ENCODE data around the gene HEXD. TPM values are rescaled to one million over a fixed set of nuclear protein-coding genes. Genes with fewer than 3 reads are reported as not detected.
A peak's percentile ranks its signal among the peaks of the same experiment; 100 is the strongest.
"Not testable (repeated sequence)": the region's sequence is repeated elsewhere in the genome, so short reads cannot be mapped to it uniquely, and the experiment has no call there.

The HEXD gene
- total and polyA plus RNA-seq, 4 donors = 15.0 to 50.7 (median 27.1) TPM

DNA sequence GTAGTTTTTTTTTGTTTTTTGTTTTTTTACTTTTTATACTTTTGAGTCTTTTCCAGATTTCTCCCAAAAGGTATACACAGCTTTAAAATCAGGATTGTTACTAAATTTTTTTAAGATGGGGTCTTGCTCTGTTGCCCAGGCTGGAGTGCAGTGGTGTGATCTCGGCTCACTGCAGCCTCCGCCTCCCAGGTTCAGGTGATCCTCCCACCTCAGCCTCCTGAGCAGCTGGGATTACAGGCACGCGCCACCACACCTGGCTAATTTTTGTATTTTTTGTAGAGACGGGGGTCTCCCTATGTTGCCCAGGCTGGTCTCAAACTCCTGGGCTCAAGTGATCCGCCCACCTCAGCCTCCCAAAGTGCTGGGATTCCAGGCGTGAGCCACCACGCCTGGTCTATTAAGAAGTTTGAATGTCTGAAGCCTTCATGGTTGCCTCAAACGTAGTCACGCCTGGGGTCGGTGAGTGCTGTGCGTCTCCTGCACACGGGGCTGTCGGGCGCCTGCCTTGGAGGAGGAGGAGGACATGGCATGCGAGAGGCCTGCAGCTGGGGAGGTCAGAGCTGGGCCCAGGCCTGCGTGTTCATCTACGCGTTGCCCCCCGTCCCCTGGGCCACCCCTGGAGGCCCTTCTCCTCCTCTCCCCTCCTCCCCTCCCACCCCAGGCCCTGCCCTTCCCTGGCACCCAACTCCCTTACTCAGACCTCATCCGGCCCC, 35.8 kb upstream of the HEXD start:
- H3K4me1 ChIP-seq (ENCODE audit: control insufficient read depth, insufficient read depth, low read length) = peaks cover 43% of the 10 kb centered on the region
- peaks cover 10% of the 10 kb centered on the region for H3K27me3 ChIP-seq (ENCODE audit: control insufficient read depth, insufficient read depth, low read length)
- H3K27ac ChIP-seq (ENCODE audit: low read depth, low read length); H3K9me3 ChIP-seq (ENCODE audit: control insufficient read depth, insufficient read depth, low read length); H3K4me3 ChIP-seq (ENCODE audit: low read depth, low read length); DNase-seq (ENCODE audit: low read depth in 4 of 6, low spot score in 6 of 6): not testable (repeated sequence)
- H3K36me3 ChIP-seq (ENCODE audit: control insufficient read depth, insufficient read depth, low read length) = peaks cover 12% of the 10 kb centered on the region
- 87% methylated on average over 18 of the region's 21 CpGs for WGBS (ENCODE audit: insufficient coverage)

DNA sequence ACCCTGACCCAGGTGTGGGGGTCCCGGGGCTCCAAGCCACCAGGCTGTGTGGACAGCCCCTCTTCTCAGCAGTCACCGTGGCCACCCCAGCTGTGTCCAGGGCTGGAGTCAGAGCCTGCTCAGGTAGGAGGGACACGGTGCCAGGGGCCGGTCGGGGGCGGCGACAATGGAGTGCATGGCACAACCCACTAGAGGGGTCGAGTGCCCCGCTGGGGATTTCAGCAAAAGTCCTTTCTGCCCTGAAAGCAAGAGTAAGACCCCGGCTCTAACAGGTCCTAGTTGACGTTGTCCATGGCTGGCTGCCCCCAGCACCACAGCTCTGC, 35.3 kb upstream of the HEXD start:
- Histone ChIP-seq H3K9me3 (ENCODE audit: control insufficient read depth, insufficient read depth, low read length) (no peaks in the 10 kb centered on the region), H3K36me3 (ENCODE audit: control insufficient read depth, insufficient read depth, low read length) (peaks cover 13% of the 10 kb centered on the region), H3K4me3 (ENCODE audit: low read depth, low read length) (no peak overlapping the region), H3K27me3 (ENCODE audit: control insufficient read depth, insufficient read depth, low read length) (peaks cover 10% of the 10 kb centered on the region), H3K27ac (ENCODE audit: low read depth, low read length) (no peak overlapping the region), H3K4me1 (ENCODE audit: control insufficient read depth, insufficient read depth, low read length) (peaks cover 43% of the 10 kb centered on the region)
- no peak for DNase-seq (ENCODE audit: low read depth in 4 of 6, low spot score in 6 of 6)
- 83% methylated on average over 10 of the region's 11 CpGs for WGBS (ENCODE audit: insufficient coverage)

DNA sequence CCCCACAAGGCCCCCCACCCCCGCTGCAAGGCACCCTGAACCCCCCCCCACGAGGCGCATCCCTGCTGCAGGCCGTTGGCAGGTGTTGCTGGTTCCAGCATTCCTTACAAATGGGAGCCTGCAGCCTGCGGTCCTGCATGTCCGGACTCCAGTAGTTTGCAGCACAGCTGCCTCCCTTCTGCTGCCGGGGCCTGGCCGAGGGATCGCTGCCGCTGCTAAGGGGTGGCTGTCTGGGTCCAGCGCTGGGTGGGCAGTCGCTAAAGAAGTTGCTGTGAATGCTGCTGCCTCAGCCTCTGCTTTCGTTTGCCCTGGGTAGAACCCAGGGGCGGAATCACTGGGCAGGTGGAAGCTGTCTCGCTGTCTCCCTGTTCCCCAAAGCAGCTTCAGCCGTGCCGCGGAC, 34.7 kb upstream of the HEXD start:
- Histone ChIP-seq H3K4me1 (ENCODE audit: control insufficient read depth, insufficient read depth, low read length) (peaks cover 38% of the 10 kb centered on the region), H3K4me3 (ENCODE audit: low read depth, low read length) (no peak overlapping the region), H3K27me3 (ENCODE audit: control insufficient read depth, insufficient read depth, low read length) (peaks cover 10% of the 10 kb centered on the region), H3K36me3 (ENCODE audit: control insufficient read depth, insufficient read depth, low read length) (peaks cover 18% of the 10 kb centered on the region), H3K9me3 (ENCODE audit: control insufficient read depth, insufficient read depth, low read length) (no peaks in the 10 kb centered on the region), H3K27ac (ENCODE audit: low read depth, low read length) (no peak overlapping the region)
- 55% methylated on average over 13 of the region's 18 CpGs for WGBS (ENCODE audit: insufficient coverage)
- DNase-seq (ENCODE audit: low read depth in 4 of 6, low spot score in 6 of 6) = no peak

DNA sequence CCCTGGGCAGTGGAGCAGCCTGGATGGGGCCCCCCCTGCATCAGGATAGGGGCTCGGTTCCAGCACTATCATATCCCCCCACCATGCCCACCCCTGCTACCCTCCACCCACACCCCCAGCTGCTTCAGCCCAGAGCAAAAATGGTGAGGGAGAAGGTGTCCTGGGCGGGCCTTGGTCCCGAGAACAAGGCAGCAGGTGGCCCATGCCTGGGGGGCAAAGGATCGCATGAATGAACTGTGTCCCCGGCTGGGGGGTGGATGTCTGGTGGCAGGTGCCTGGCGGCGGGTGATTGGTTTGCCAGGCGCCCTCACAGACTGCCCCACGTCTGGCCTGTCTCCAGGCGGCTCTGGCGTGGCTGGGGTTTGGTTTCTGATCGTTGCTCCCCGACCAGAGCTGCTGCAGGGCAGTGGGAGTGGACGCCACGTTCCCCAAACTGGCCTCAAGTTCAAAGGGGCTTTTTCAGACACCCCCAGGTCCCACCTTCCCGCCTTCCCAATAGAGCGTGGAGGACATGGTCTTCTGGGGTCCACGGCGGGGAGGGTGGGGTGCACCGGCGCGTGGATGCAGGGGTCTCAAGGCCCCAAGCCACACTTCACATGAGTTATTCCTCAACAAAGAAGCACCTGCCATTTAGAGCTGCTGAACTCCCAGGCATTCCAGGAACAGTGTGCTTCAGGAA, 34.0 kb upstream of the HEXD start:
- Histone ChIP-seq H3K27ac (ENCODE audit: low read depth, low read length) (no peak overlapping the region), H3K27me3 (ENCODE audit: control insufficient read depth, insufficient read depth, low read length) (peaks cover 10% of the 10 kb centered on the region), H3K36me3 (ENCODE audit: control insufficient read depth, insufficient read depth, low read length) (peaks cover 24% of the 10 kb centered on the region), H3K9me3 (ENCODE audit: control insufficient read depth, insufficient read depth, low read length) (no peaks in the 10 kb centered on the region), H3K4me1 (ENCODE audit: control insufficient read depth, insufficient read depth, low read length) (peaks cover 35% of the 10 kb centered on the region), H3K4me3 (ENCODE audit: low read depth, low read length) (no peak overlapping the region)
- WGBS (ENCODE audit: insufficient coverage) = 39% methylated on average over 12 of the region's 22 CpGs
- no peak for DNase-seq (ENCODE audit: low read depth in 4 of 6, low spot score in 6 of 6)

DNA sequence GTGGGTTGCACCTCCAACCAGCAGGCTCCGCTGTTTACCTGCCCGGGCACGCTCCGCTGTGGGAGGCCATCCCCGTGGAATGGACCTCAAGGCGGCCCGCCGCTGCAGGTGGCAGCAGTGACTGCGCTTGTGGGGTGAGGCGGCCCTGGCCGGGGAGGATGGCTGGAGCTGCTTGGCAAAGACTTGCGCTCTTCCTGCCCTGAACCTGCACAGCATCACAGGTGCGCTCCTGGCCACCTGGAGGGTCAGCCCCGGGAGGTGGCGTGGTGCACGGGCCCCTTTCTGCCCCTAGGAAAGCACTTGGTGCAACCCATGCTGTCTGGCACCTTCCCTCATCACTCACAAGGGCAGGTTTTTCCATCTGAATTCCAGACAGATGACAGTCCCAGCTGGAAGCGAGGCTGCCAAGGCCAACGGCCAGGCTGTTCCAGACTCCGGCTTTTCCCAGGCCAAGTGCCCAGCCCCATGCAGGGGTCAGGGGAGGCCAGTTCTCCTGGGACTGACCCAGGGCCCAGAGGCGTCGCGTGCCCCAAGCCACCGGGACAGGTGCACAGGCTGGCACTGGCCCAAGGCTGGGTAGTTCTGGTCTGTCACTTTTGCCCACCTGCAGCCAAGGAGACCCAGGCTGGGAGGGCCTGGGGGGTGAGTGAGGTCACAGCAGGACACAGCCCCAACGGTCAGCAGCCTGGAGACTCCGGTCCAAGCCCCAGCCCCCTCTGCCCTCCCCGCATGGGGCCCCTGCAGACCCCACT, 33.2 kb upstream of the HEXD start:
- peaks cover 26% of the 10 kb centered on the region for H3K36me3 ChIP-seq (ENCODE audit: control insufficient read depth, insufficient read depth, low read length)
- no peak for DNase-seq (ENCODE audit: low read depth in 4 of 6, low spot score in 6 of 6)
- H3K27me3 ChIP-seq (ENCODE audit: control insufficient read depth, insufficient read depth, low read length) = peaks cover 8% of the 10 kb centered on the region
- no peak overlapping the region for H3K27ac ChIP-seq (ENCODE audit: low read depth, low read length)
- H3K4me3 ChIP-seq (ENCODE audit: low read depth, low read length) = no peak overlapping the region
- H3K9me3 ChIP-seq (ENCODE audit: control insufficient read depth, insufficient read depth, low read length) = no peaks in the 10 kb centered on the region
- peaks cover 30% of the 10 kb centered on the region for H3K4me1 ChIP-seq (ENCODE audit: control insufficient read depth, insufficient read depth, low read length)
- WGBS (ENCODE audit: insufficient coverage) = 55% methylated on average over 24 of the region's 26 CpGs

DNA sequence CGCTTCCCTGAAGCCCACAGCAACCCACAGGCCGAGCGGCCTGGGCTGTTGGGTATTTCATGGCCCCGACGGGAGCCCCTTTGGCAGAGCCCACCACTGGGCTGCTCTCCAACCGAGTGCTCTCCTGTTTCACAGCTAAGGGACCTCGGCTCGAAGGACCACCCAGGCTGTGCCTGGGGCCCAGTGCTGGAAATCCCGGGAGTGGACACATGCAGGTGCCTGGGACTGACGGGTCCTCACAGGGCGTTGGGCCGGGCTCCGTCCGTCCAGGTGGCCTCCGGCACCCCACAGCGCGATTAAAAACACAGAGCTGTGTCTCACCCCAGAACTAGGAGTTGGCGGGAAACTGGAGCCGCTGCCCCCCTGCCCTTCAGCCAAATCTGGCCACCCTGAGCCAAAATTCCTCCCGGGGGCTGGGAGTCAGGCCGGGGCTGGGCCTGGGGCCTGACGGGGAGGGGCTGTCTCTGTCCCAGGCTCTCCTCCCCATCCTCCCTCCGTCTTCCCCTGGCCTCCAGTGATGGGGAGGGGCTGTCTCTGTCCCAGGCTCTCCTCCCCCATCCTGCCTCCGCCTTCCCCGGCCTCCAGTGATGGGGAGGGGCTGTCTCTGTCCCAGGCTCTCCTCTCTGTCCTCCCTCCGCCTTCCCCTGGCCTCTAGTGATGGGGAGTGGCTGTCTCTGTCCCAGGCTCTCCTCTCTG, 32.4 kb upstream of the HEXD start:
- WGBS (ENCODE audit: insufficient coverage) = 17% methylated on average over 18 of the region's 26 CpGs
- H3K4me1 ChIP-seq (ENCODE audit: control insufficient read depth, insufficient read depth, low read length) = peaks cover 26% of the 10 kb centered on the region

DNA sequence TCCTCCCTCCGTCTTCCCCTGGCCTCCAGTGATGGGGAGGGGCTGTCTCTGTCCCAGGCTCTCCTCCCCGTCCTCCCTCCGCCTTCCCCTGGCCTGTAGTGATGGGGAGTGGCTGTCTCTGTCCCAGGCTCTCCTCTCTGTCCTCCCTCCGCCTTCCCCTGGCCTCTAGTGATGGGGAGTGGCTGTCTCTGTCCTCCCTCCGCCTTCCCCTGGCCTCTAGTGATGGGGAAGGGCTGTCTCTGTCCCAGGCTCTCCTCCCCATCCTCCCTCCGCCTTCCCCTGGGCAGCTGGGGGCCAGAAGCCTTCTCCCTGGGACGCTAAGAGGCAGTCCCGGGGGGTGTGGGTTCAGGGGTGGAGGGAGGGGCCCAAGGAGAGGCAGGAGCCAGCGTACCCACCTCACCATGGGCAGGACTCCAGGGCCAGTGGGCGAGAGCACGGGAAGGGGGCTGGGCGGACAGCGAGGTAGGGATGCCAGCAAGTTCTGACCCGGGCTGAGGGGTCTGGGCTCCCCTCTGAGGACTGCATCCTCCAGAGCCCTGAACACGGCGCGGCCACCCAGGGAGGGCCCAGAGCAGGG, 31.8 kb upstream of the HEXD start:
- peaks cover 2% of the 10 kb centered on the region for H3K27me3 ChIP-seq (ENCODE audit: control insufficient read depth, insufficient read depth, low read length)
- no peak for DNase-seq (ENCODE audit: low read depth in 4 of 6, low spot score in 6 of 6)
- no peaks in the 10 kb centered on the region for H3K9me3 ChIP-seq (ENCODE audit: control insufficient read depth, insufficient read depth, low read length)
- peaks cover 26% of the 10 kb centered on the region for H3K4me1 ChIP-seq (ENCODE audit: control insufficient read depth, insufficient read depth, low read length)
- peaks cover 40% of the 10 kb centered on the region for H3K36me3 ChIP-seq (ENCODE audit: control insufficient read depth, insufficient read depth, low read length)
- no peak overlapping the region for H3K4me3 ChIP-seq (ENCODE audit: low read depth, low read length)
- WGBS (ENCODE audit: insufficient coverage) = 52% methylated on average over 10 of the region's 17 CpGs
- H3K27ac ChIP-seq (ENCODE audit: low read depth, low read length) = no peak overlapping the region

More for the DNA sequence above, 32.4 kb upstream of the HEXD start:
- Histone ChIP-seq H3K27me3 (ENCODE audit: control insufficient read depth, insufficient read depth, low read length) (peaks cover 5% of the 10 kb centered on the region), H3K9me3 (ENCODE audit: control insufficient read depth, insufficient read depth, low read length) (no peaks in the 10 kb centered on the region), H3K4me3 (ENCODE audit: low read depth, low read length) (no peak overlapping the region), H3K27ac (ENCODE audit: low read depth, low read length) (no peak overlapping the region), H3K36me3 (ENCODE audit: control insufficient read depth, insufficient read depth, low read length) (peaks cover 33% of the 10 kb centered on the region)
- peak in 2 of 6 donors; percentile 53 to 71 for DNase-seq (ENCODE audit: low read depth in 4 of 6, low spot score in 6 of 6)

- Histone ChIP-seq H3K36me3 (ENCODE audit: control insufficient read depth, insufficient read depth, low read length) (peaks cover 47% of the 10 kb centered on the region), H3K4me3 (ENCODE audit: low read depth, low read length) (no peak overlapping the region), H3K27ac (ENCODE audit: low read depth, low read length) (no peak overlapping the region), H3K9me3 (ENCODE audit: control insufficient read depth, insufficient read depth, low read length) (no peaks in the 10 kb centered on the region), H3K4me1 (ENCODE audit: control insufficient read depth, insufficient read depth, low read length) (peaks cover 26% of the 10 kb centered on the region), H3K27me3 (ENCODE audit: control insufficient read depth, insufficient read depth, low read length) (peaks cover 2% of the 10 kb centered on the region)
- DNase-seq (ENCODE audit: low read depth in 4 of 6, low spot score in 6 of 6) = no peak
- WGBS (ENCODE audit: insufficient coverage) = 78% methylated on average over 30 of the region's 38 CpGs
Observed at GRCh38 chr17:82386881-82387704, 31.1 kb upstream of the HEXD start.
